ENCODE data around the gene PSKH1.
A peak's percentile ranks its signal among the peaks of the same experiment; 100 is the strongest.

Gene PSKH1

GRCh38 chr16:67868290-67868689 lies 24.8 kb upstream of the PSKH1 start:
- DNase-seq = no peak

GRCh38 chr16:67869653-67870052 lies 23.4 kb upstream of the PSKH1 start:
- DNase-seq = no peak

- DNase-seq = no peak
Observed at GRCh38 chr16:67871256-67871655, 21.8 kb upstream of the PSKH1 start.

DNA sequence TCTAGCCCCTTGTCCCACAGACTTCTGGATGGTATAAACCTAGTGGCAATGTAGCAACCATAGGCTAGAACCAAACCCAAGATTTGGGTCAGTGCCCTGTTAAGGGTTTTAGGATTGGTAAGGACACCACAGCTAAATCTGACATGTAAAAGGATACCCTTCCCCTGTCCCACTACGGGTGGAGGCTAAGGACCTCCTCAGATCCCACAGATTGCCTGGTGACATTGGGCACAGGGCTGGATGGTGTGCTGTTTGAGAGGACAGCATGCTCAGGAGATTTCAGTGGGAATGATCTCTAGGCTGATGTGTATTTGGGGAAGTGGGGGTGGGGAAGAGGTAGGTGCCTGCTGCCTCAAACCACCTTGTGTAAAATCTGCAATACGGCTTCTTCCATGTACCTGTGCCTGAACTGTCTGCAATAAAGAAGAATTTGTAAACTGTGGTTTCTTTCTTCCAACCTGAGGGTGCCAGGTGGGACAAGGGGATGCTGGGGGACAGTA lies 20.9 kb upstream of the PSKH1 start:
- peak; percentile 18 for DNase-seq

DNA sequence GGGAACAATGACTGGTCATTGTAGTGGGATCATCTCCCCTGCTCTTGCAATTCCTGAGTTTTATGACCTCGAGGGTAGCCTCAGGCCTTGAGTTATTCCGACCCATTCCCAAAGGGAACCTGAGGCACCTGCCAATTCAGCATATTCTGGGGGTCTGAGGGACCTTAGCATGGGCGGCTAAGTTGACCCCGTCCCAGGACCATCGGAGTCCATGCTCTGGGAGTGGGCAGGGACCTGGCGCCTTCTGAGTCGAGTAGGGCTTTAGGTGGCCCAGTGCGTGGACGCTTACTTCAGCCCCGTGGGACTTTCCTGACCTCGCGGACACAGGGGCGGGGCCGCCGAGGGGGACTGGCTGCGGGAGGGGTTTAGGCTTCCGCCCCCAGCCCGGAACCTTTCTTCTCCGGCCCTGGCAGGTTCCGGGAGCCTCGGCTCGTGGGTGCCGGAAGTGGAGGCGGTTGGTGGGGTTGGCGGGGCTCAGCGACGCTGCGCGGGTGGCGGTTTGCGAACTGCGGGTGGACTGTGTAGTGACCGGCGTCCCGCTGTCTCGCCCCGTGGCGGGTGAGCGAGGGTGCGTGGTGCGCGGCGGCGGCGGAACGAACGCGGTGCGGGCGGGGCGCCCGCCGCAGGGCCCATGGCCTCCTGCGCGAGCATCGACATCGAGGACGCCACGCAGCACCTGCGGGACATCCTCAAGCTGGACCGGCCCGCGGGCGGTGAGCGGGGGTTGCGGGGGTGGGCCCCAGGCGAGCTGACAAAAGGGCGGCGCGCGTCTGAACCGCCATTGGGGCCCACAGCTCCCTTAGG lies 20.2 kb upstream of the PSKH1 start, which contains the start of gene EDC4:
Gene EDC4 (plus strand): TSS at position 422 of the 804 bp plus-strand sequence. CDS start 210 bp downstream, at position 632.
- peak; percentile 90 for DNase-seq

- peak; percentile 21 for DNase-seq
Observed at GRCh38 chr16:67873435-67874370, 19.4 kb upstream of the PSKH1 start.

DNA sequence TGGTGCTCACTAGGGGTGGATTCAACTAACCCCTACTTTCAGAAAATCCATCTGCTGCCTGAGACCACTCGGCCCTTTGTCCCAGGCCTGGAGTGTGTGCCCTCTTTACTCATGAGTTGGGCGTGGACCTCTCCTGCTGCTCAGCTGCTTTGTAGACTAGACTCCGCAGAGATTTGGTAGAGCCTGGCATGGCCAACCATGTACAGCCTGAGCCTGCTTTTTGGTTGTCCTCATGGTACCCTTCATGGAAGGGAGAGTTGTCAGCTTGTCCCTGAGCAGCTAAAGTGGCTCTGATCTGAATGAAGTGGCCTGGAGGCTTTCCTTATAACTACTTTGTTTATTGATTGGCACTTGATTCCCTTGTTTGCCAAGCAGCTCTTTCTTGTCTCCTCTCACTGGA lies 18.7 kb upstream of the PSKH1 start:
- DNase-seq = no peak

DNA sequence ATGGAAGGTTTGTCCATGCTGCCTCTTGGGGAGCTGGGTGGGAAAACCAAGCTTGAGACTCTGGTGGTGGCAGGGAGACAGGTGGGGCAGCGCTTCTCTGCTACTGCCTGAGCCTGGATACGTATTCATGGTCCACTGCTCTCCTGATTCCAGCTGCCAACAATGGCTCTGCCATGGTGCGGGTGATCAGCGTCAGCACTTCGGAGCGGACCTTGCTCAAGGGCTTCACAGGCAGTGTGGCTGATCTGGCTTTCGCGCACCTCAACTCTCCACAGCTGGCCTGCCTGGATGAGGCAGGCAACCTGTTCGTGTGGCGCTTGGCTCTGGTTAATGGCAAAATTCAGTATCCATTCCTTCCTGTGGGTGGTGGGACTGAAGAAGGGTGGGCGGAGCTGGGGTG lies 16.0 kb upstream of the PSKH1 start:
- no peak for DNase-seq

GRCh38 chr16:67878232-67878631 lies 14.8 kb upstream of the PSKH1 start:
- no peak for DNase-seq

DNA sequence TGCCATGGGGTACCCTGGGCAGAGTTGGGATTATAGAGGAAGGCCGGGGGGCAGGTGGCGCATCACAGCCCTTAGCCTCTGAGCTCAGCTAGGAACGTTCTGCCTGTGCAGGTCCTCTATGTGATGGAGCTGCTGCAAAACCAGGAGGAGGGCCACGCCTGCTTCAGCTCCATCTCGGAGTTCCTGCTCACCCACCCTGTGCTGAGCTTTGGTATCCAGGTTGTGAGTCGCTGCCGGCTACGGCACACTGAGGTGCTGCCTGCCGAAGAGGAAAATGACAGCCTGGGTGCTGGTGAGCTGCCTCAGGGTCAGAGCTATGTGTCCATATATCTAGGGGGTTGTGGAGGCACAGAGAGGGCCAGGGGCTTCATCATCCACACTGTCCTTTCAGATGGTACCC lies 14.2 kb upstream of the PSKH1 start:
- DNase-seq = no peak

DNA sequence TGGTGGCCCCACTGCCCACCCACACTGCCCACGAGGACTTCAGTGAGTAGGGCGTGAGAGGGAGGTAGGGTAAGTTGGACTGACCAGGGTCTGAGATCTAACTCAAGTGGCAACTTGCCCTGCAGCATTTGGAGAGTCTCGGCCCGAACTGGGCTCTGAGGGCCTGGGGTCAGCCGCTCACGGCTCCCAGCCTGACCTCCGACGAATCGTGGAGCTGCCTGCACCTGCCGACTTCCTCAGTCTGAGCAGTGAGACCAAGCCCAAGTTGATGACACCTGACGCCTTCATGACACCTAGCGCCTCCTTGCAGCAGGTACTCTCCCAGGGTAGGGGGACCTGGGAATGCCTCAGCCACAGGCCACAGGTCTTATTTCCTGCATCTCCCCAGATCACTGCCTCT lies 13.6 kb upstream of the PSKH1 start:
- no peak for DNase-seq

GRCh38 chr16:67879936-67880335 lies 13.1 kb upstream of the PSKH1 start:
- DNase-seq = no peak

- no peak for DNase-seq
Observed at GRCh38 chr16:67880584-67880983, 12.5 kb upstream of the PSKH1 start.

DNA sequence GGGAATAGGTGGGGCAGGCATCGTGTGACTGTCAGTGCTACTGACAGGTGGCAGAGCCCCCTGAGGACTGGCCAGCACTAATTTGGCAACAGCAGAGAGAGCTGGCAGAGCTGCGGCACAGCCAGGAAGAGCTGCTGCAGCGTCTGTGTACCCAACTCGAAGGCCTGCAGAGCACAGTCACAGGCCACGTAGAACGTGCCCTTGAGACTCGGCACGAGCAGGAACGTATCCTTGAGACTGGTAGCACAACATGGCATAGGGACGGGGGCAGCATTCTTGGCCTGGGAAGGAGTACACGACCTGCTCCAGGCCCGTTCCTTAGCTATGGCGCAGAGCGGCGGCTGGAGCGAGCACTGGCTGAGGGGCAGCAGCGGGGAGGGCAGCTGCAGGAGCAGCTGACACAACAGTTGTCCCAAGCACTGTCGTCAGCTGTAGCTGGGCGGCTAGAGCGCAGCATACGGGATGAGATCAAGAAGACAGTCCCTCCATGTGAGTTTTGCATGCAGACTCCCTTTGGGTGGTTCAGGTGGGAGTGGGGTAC lies 11.4 kb upstream of the PSKH1 start:
- DNase-seq = no peak

GRCh38 chr16:67882374-67883145 lies 10.5 kb upstream of the PSKH1 start:
- no peak for DNase-seq

DNA sequence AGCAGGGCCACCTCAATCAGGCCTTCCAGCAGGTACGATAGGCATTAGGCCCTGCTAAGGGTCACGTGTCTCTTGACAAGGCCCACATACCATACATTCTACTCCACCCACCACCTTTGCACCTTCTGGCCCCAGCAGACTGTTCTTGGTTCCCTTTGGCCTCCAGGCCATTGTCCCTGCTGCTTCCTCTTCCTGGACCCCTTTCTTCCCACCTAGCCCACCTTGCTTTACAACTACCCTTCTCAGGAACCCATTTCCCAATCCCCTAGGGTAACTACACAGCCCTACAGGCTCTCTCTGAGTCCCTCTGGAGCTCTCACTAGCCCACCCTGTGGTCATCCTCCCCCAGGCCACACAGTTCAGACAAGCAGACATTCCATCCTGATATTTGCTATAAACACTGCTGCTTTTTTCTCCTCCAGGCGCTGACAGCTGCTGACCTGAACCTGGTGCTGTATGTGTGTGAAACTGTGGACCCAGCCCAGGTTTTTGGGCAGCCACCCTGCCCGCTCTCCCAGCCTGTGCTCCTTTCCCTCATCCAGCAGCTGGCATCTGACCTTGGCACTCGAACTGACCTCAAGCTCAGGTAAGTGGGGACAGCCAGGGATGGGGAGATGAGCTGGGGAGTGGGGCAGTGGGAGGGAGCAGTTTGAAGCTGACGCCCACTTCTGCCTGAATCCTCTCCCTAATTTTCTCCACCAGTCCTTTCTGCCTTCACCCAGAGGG lies 9.7 kb upstream of the PSKH1 start:
- no peak for DNase-seq

DNA sequence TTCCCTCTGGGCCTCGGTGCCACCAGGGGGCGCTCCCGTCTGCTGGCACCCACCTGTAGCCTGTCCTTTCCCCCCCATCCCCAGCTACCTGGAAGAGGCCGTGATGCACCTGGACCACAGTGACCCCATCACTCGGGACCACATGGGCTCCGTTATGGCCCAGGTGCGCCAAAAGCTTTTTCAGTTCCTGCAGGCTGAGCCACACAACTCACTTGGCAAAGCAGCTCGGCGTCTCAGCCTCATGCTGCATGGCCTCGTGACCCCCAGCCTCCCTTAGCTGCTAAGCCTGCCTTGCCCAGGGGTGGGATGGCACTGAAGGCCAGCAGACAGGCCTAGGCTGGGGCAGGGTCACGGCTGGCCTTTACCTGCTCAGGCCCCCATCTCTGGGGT lies 9.2 kb upstream of the PSKH1 start:
- peak; percentile 70 for DNase-seq

GRCh38 chr16:67884684-67885083 lies 8.4 kb upstream of the PSKH1 start, which contains the start of gene NRN1L:
NRN1L (plus strand) TSS chr16:67884885; CDS start chr16:67884904, 19 bp downstream.
- peak; percentile 22 for DNase-seq

GRCh38 chr16:67885545-67885944 lies 7.5 kb upstream of the PSKH1 start:
- DNase-seq = no peak

DNA sequence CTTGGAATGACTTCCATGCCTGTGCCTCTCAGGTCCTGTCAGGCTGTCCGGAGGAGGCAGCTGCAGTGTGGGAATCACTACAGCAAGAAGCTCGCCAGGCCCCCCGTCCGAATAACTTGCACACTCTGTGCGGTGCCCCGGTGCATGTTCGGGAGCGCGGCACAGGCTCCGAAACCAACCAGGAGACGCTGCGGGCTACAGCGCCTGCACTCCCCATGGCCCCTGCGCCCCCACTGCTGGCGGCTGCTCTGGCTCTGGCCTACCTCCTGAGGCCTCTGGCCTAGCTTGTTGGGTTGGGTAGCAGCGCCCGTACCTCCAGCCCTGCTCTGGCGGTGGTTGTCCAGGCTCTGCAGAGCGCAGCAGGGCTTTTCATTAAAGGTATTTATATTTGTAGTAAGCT lies 7.1 kb upstream of the PSKH1 start:
- no peak for DNase-seq

- DNase-seq = no peak
Observed at GRCh38 chr16:67886387-67886786, 6.7 kb upstream of the PSKH1 start.

GRCh38 chr16:67888331-67888730 lies 4.7 kb upstream of the PSKH1 start:
- no peak for DNase-seq
